HTR-8/SVneo (cell line): Measurements from ENCODE around the gene RIT2.
"Not testable (repeated sequence)": the region's sequence is repeated elsewhere in the genome, so short reads cannot be mapped to it uniquely, and the experiment has no call there.

Experiments used
- DNase-seq: peaks from one replicate; pipeline ENCODE4 v3.0.0; 2011; ENCODE audit warnings: low spot score, mixed read lengths; ENCODE audit not compliant: insufficient read length
- FAIRE-seq: peaks from 2 replicates; lab custom pipeline; 2011; peaks lifted over from hg19 to GRCh38; lab: Jason Lieb, UNC

The RIT2 gene

DNA sequence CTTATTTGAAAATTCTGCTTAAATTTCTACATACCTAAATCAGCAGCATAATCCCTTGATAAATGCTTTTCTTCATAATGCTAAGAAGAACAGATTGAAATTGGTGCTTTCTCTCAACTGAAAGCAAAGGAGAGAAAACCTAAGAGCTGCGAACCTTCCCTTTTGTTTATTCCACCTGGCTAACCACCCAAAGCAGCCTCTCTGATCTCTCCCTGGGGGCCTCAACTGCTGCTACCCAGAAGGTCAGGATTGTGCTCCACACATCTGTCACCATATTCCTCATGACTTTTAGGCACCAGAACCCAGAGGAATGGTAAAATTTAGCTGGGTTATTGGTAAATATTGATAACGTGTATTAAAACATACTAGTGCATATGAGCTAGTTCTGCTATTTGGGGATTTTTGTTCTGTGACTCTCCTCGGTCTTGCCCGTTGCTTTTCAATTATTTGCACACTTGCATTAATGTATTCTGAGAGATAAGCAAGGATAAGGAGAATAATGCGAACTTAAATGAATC is 334.1 kb downstream of the RIT2 start:
- DNase-seq (no peak), FAIRE-seq (no peak)

DNA sequence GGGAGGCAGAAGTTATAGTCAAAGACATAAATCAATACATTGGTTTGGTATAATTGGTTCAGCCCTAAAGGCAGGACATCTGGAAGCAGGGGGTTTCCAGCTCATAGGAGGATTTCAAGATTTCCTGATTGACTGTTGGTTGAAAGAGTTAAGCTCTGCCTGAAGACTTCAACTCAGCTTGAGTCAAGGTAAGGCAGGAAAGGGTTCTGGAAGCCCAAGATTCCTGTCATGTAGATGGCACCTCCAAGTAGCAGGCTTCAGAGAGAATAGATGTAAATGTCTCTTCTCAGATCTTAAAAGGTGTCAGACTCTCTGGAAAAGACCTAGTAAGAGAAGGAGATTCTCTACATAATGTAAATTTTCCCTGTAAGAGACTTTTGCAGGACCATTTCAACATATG is 335.3 kb downstream of the RIT2 start:
- DNase-seq (no peak), FAIRE-seq (no peak)

DNA sequence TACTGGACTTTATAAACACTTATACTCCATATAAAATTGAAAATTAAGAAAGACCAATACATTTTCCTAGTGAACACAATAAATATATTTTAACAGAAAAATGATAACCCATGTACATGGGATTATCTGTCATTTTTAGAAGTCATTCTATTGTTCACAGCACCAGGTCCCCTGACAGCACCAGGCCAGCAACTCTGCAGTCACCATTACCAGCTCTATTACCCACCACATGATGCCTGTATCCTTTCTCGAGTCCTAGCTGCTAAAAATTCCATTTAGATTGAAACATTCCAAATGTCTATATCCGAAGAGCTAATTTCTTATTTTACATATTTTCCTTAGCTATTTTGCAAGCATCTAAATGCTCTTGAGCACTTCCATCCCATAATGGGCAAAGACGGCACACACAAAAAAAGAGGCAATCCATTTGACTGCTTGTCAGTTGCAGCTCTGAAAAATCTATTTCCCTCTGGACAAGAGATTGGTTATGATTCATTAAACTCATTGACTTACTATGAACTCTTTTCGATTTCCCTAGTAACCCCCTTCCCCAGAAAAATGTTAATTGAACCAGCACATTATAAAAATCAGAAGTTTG is 336.9 kb downstream of the RIT2 start:
- no peak for DNase-seq

DNA sequence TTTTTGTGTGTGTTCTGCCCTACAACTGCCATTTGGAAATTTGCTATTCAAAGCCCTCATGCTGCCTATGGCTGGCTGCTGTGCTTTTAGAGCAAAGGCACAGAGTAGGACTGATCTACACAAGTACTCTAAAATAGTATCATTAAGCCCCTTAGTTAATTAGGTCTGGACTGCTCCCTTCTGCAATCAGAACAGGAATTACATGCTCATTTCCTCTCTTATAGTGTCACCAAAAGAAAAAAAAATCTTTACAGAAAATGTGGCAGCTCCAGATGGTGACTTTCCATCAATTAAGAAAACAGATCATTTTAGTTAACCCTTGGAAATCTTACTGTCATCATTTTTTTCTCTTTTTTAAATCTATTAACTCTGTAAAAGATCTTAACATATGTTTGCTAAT is 337.5 kb downstream of the RIT2 start:
- FAIRE-seq (no peak), DNase-seq (no peak)

More for the DNA sequence above, 336.9 kb downstream of the RIT2 start:
- no peak for FAIRE-seq

DNA sequence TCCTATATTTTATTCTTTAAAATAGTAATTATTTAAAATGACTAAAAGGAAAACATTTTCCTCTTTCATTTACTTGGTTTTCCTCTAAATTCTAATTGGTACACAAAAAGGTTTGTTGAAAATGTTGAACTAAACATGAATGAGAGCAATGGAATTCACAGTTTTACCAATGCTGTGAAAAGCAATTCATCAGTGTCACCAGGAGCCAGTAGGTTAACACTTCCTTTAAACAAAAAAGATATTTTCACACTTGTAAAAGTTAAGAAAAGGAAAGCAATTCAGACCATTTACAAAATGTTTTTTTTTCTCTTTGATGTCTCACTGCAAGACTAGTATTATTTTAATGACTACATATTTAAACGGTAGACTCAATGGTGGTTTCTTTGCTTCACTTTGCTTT is 341.6 kb downstream of the RIT2 start:
- FAIRE-seq (no peak), DNase-seq (no peak)

DNA sequence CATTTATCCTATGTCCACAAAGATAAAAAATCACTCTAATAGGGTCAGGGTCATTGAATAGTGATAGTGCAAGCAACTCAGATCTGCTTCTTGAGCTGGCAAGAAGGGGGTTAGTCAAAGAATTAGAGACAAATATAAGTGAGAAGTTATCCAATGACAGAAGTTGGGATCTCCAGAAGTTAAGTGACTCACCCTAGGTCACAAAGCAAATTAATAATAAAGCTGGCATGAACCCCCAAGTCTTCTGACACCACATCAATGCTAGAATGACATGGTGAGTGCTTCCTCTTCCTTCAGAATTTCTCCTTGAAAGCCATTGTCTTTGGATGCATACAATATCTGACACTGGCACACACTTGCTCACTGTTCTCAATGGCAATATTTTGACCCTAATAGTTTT is 343.5 kb downstream of the RIT2 start:
- DNase-seq: no peak
- no peak for FAIRE-seq

DNA sequence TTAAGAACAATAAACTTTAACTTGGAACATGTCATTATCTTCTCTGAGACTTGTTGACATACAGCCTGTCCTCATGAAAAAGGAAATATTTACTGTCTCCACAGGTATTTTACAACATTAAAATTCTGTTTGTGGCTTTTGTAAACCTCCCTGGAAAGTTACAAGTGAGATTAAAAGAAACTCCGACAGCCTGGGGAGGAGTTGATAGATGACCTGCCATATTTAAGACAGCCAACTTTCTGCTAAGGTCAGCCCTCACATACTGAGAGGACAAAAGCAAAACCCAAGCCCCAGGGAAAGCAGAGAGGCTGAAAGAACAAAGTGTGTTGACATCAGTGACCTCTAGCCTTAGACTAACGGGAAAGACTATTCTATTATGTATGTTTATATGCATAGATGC is 350.2 kb downstream of the RIT2 start:
- FAIRE-seq (no peak), DNase-seq (no peak)

DNA sequence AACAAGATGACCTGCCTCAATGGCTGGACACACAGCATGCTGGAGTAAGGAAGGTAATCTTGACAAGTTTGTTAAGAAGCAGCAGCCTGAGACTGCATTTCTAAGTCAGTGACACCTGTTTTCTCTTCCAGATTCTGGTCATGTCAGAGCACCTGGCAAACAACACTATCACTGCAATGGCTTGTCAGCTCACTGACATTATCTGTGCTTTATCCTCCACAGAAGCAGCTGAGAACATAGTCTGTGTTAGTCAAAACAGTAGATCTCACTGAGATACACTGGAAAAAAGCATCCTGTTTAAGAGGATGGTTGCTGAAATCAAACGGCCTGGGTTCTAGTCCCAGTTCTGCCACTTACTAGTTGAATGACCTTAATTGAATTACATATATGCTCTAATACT is 355.2 kb downstream of the RIT2 start:
- FAIRE-seq: no peak
- no peak for DNase-seq

DNA sequence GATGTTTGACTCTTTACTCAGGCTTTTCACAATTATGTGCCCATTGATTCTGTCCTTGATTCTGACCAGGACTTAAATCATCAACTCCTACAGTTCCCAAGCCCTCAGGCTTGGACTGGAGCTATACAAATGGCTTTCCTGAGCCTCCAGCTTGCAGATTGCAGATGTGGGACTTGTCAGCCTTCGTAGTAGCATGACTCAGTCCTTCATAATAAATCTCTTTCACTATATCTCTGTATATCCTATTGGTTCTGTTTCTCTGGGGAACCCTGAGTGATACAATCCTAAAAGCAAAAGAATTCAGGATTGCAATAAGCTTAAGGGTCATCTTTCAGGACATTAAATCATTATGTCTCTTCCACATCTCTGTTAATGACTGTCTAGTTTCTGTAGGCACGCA is 356.6 kb downstream of the RIT2 start:
- FAIRE-seq: no peak
- DNase-seq: no peak

DNA sequence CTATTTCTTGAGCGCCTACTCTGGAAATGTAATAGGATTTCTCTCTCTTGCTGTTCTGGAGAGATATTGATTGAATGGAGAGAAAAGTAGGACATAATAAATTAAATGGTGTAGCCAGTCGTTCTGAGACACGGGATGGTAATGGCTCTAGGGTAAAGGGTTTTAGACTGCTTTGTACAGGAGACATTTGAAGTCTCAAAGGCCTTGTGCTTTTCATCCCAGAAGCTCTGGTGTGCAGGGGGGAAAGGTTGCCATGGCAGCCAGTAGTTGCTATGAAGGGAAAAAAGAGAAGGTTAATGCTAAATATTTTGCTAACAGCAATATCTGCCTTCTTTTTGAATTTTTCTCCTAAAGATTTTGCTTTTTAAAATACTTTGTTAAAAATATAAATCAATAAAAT is 359.3 kb downstream of the RIT2 start:
- DNase-seq (no peak), FAIRE-seq (no peak)

DNA sequence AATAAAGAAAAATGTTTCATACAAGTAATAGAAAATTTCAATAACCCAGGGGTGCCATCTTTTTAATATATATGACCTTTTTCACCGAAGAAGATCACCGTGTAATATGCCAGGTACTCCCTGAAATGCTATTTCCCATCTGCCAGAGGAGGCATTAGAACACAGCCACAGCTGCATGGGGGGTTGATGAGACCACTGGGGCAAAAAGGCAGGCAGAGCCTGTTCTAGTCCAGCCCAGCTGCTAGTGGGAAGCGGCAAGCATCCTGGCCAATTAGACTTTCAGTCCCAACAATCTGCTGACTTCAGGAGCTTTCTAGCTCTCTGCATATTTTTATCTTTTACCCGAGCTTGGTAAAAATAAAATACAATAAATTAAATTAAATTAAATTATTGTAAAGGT is 362.6 kb downstream of the RIT2 start:
- no peak for FAIRE-seq
- DNase-seq: no peak

DNA sequence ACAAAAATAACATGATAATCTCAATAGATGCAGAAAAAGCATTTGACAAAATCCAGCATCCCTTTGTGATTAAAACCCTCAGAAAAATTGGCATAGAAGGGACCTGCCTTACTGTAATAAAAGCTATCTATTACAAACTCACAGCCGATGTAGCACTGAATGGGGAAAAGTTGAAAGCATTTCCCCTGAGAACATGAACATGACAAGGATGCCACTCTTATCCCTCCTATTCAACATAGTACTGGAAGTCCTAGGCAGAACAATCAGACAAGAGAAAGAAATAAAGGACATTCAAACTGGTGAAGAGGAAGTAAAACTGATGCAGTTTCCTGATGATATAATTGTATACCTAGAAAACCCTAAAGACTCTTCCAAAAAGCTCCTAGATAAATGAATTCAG is 368.7 kb downstream of the RIT2 start:
- FAIRE-seq: no peak
- DNase-seq: no peak

DNA sequence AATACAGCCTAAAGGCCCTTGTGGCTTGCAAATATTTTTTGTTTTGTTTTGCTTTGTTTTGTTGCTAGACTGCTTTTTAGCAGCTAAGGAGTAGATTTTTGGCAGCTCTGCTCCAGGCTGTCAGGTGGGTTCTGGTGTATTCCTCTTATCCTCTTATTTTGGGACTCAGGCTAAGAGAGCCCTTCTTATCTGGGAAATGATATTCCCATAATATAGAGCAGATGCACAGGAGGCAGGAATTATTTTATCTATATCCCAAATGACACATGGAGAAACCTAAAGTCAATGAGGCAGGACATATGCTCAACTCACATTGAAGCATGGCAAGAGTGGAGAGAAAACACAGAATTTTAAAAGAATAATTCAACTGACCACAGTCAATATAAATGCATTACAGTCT is 369.6 kb downstream of the RIT2 start:
- no peak for FAIRE-seq

DNA sequence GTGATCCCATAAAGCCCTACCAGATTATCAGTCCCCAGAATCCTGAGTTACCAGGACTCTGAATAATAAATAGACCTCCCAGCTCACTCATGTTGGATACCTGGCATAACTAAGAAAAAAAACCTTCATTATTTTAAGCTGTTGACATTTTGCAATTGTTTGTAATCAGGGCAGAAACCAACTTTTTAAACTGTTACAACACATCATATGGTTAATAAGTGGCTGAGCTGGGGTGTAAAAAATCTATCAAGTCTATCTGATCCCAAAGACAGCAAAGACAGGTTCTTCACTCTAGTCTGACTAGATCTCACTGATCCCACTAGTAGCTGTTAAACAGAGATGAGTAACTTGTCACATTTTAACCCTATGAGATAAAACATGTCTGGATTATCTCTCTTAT is 370.3 kb downstream of the RIT2 start:
- FAIRE-seq: no peak
- DNase-seq: no peak

More for the DNA sequence above, 369.6 kb downstream of the RIT2 start:
- no peak for DNase-seq

DNA sequence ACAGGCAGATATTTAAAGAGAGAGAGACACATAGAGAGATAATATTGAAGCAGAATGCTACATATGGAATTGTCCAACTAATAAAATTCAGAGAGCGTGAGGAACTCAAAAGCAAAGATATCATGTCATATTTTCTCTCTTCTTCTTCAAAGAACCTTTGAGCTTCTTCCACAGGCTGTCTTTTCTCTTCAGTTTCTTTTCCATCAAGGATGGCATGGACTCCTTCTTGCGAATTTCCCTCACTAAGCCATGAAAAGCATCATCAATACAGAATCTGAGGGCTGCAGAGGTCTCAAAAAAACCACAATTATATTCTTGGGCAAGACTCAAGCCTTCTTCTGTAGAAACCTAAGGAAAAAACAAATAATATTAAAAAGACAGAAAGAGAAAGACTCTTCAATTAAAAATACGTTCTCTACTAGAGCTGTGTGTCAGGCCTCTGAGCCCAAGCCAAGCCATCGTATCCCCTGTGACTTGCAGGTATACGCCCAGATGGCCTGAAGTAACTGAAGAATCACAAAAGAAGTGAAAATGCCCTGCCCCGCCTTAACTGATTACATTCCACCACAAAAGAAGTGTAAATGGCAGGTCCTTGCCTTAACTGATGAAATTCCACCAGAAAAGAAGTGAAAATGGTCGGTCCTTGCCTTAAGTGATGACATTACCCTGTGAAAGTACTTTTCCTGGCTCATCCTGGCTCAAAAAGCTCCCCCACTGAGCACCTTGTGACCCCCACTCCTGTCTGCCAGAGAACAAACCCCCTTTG is 371.9 kb downstream of the RIT2 start:
- DNase-seq (no peak), FAIRE-seq (no peak)

DNA sequence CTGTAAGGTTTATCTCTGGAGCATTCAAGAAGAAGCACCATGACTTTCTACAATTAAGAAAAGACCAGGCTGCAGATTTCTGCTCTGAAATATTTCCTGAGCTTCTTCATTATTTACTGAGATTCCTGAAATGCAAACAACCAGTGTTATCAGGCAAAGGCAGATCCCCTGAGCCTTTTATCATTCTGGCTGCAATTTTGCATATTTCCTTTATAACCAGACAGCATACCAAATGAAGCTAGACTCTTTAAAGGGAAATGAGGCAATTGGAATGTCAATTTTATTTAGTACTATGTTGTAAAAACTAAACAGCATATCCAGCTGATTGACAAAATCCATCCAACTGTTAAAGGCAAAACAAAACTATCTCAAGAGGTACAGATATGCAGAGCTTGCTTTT is 372.5 kb downstream of the RIT2 start:
- FAIRE-seq (no peak), DNase-seq (no peak)

DNA sequence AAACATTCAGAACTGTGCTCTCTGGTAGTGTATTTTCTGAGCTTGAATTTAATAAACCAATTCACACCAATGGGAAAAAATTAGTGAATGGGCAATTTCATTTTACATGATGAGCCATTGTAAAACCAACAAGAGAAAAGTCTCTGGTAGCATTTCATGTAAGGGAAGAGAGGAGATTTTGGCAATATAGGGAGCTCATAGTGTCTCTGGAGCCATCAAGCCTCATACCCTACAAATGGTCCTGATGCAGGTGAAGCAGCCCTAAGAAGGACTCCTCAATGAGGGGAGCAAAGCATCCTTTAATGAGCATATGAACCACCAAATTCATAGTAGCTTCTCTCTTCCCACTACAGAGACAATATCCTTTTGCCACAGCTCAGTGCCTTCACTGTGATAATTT is 373.0 kb downstream of the RIT2 start:
- no peak for DNase-seq
- FAIRE-seq: no peak

DNA sequence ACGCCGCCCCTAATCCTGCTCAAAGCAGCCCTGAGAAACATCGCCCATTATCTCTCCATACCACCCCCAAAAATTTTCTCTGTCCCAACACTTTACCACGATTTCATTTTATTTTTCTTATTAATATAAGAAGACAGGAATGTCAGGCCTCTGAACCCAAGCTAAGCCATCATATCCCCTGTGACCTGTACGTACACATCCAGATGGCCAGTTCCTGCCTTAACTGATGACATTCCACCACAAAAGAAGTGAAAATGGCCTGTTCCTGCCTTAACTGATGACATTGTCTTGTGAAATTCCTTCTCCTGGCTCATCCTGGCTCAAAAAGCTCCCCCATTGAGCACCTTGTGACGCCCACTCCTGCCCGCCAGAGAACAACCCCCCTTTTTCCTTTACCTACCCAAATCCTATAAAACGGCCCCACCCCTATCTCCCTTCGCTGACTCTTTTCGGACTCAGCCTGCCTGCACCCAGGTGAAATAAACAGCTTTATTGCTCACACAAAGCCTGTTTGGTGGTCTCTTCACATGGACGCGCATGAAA is 373.6 kb downstream of the RIT2 start:
- not testable (repeated sequence) for DNase-seq, FAIRE-seq

DNA sequence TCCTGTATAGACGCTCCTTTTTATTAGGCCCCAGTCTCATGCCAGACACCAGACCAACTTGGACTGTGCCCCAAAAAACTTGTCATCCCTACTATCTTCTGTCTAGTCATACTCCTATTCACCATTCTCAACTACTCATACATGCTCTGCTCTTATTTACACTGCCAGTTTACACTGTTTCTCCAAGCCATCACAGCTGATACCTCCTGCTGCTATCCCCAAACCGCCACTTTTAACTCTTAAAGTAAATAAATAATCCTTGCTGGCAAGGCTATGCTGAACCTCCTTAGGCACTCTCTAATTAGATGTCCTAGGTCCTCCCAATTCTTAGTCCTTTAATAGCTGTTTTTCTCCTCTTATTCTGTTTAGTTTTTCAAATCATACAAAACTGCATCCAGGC is 374.2 kb downstream of the RIT2 start:
- FAIRE-seq, DNase-seq: not testable (repeated sequence)

DNA sequence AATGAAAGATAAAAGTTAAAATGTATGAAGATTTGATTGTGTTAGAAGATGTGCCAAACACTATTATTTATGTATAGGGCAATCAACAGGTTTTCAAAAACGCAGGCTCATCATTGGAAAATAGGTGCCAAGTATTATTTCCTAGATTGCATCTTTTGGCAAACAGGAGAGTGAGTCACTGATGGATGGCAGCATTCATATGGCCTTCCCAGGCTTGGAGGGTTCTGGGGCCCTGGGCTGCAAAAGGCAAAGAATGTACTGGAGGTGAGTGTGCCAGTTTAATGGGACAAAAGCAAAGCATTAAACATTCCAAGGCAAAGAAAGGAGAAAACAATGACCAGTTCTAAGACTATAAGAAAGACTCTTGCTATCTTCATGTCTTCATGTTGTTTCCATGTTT is 379.4 kb downstream of the RIT2 start:
- DNase-seq: no peak
- FAIRE-seq: no peak

DNA sequence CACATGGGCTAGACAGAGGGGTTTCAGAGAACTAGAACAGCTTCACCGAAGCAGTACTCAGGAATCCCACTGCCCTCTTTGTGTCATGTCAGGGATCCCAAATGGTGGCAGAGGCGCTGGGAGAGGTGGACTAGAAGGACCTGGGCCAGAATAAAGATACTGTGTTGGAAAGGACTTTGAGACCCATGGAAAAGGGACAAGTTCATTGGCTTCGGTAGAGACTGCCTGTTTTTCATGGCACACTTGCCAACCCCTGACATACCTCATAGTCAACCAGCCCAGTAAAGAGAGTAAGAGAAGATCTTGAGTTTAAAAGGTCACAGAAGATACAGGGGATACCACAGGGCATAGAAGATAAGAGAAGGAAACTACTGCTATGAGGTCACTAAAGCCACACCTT is 381.0 kb downstream of the RIT2 start:
- DNase-seq: no peak
- no peak for FAIRE-seq

DNA sequence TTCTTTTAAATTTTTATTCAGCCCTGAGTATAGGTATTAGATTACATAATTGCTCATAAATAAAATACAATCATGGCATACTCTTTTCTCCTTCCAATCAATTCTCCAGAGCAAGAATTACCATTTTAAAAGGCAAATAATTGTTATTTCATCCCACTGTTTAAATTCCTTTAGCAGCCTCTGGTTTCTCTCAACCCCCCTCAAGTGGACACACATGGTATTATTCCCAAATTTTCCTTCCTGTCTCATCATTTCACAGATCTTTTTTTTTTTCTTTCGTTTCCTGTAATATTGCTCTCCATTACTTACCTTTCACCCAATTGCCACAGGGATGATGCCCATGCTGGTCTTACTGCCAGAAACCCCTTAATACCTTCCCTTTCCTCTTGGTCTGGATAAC is 385.2 kb downstream of the RIT2 start:
- DNase-seq (no peak), FAIRE-seq (no peak)
